ENCODE data around the gene TMEM270.

Gene TMEM270

GRCh38 chr7:73901231-73901822, 40.4 kb downstream of the TMEM270 start:
- H3K4me3 ChIP-seq (ENCODE audit: low read depth, low read length): no peak overlapping the region
- no peak overlapping the region for H2AFZ ChIP-seq (ENCODE audit: low read length, unreplicated experiment)
- no peak overlapping the region; the same call in 1 of the 2 replicates for H3K27ac ChIP-seq (ENCODE audit: low read depth, low read length)
- H3K36me3 ChIP-seq (ENCODE audit: insufficient read depth, low read length): no peaks in the 10 kb centered on the region
- no peaks in the 10 kb centered on the region for H3K79me2 ChIP-seq (ENCODE audit: control insufficient read depth, insufficient read depth, low read length, unreplicated experiment)
- H3K27me3 ChIP-seq (ENCODE audit: insufficient read depth, low read length): no peaks in the 10 kb centered on the region
- peaks cover 36% of the 10 kb centered on the region for H3K4me1 ChIP-seq (ENCODE audit: control insufficient read depth, insufficient read depth, low read length, unreplicated experiment)

- Histone ChIP-seq H3K4me1 (ENCODE audit: control insufficient read depth, insufficient read depth, low read length, unreplicated experiment) (peaks cover 29% of the 10 kb centered on the region), H3K79me2 (ENCODE audit: control insufficient read depth, insufficient read depth, low read length, unreplicated experiment) (no peaks in the 10 kb centered on the region), H3K36me3 (ENCODE audit: insufficient read depth, low read length) (no peaks in the 10 kb centered on the region), H3K27ac (ENCODE audit: low read depth, low read length) (no peak overlapping the region), H2AFZ (ENCODE audit: low read length, unreplicated experiment) (no peak overlapping the region), H3K4me3 (ENCODE audit: low read depth, low read length) (no peak overlapping the region), H3K27me3 (ENCODE audit: insufficient read depth, low read length) (no peaks in the 10 kb centered on the region)
Observed at GRCh38 chr7:73901823-73902597, 41.1 kb downstream of the TMEM270 start.

- Histone ChIP-seq H3K27ac (ENCODE audit: low read depth, low read length) (no peak overlapping the region), H3K4me3 (ENCODE audit: low read depth, low read length) (no peak overlapping the region), H3K4me1 (ENCODE audit: control insufficient read depth, insufficient read depth, low read length, unreplicated experiment) (peaks cover 27% of the 10 kb centered on the region), H2AFZ (ENCODE audit: low read length, unreplicated experiment) (no peak overlapping the region), H3K79me2 (ENCODE audit: control insufficient read depth, insufficient read depth, low read length, unreplicated experiment) (no peaks in the 10 kb centered on the region), H3K36me3 (ENCODE audit: insufficient read depth, low read length) (no peaks in the 10 kb centered on the region), H3K27me3 (ENCODE audit: insufficient read depth, low read length) (no peaks in the 10 kb centered on the region)
Observed at GRCh38 chr7:73903321-73904218, 42.6 kb downstream of the TMEM270 start.

GRCh38 chr7:73904219-73905137, 43.5 kb downstream of the TMEM270 start:
- H3K36me3 ChIP-seq (ENCODE audit: insufficient read depth, low read length): no peaks in the 10 kb centered on the region
- no peak overlapping the region for H3K4me3 ChIP-seq (ENCODE audit: low read depth, low read length)
- H3K79me2 ChIP-seq (ENCODE audit: control insufficient read depth, insufficient read depth, low read length, unreplicated experiment): no peaks in the 10 kb centered on the region
- H3K27ac ChIP-seq (ENCODE audit: low read depth, low read length): no peak overlapping the region
- no peaks in the 10 kb centered on the region for H3K27me3 ChIP-seq (ENCODE audit: insufficient read depth, low read length)
- peaks cover 23% of the 10 kb centered on the region for H3K4me1 ChIP-seq (ENCODE audit: control insufficient read depth, insufficient read depth, low read length, unreplicated experiment)
- H2AFZ ChIP-seq (ENCODE audit: low read length, unreplicated experiment): no peak overlapping the region

GRCh38 chr7:73905360-73905759, 44.4 kb downstream of the TMEM270 start:
- Histone ChIP-seq H3K4me3 (ENCODE audit: low read depth, low read length) (no peak overlapping the region), H3K36me3 (ENCODE audit: insufficient read depth, low read length) (no peaks in the 10 kb centered on the region), H3K4me1 (ENCODE audit: control insufficient read depth, insufficient read depth, low read length, unreplicated experiment) (peaks cover 14% of the 10 kb centered on the region), H2AFZ (ENCODE audit: low read length, unreplicated experiment) (no peak overlapping the region), H3K79me2 (ENCODE audit: control insufficient read depth, insufficient read depth, low read length, unreplicated experiment) (no peaks in the 10 kb centered on the region), H3K27ac (ENCODE audit: low read depth, low read length) (no peak overlapping the region), H3K27me3 (ENCODE audit: insufficient read depth, low read length) (no peaks in the 10 kb centered on the region)

- H2AFZ ChIP-seq (ENCODE audit: low read length, unreplicated experiment): no peak overlapping the region
- no peaks in the 10 kb centered on the region for H3K79me2 ChIP-seq (ENCODE audit: control insufficient read depth, insufficient read depth, low read length, unreplicated experiment)
- H3K36me3 ChIP-seq (ENCODE audit: insufficient read depth, low read length): no peaks in the 10 kb centered on the region
- no peak overlapping the region for H3K4me3 ChIP-seq (ENCODE audit: low read depth, low read length)
- no peaks in the 10 kb centered on the region for H3K27me3 ChIP-seq (ENCODE audit: insufficient read depth, low read length)
- H3K27ac ChIP-seq (ENCODE audit: low read depth, low read length): no peak overlapping the region
- H3K4me1 ChIP-seq (ENCODE audit: control insufficient read depth, insufficient read depth, low read length, unreplicated experiment): peaks cover 9% of the 10 kb centered on the region
Observed at GRCh38 chr7:73906874-73907273, 45.9 kb downstream of the TMEM270 start.

- Histone ChIP-seq H3K27me3 (ENCODE audit: insufficient read depth, low read length) (no peaks in the 10 kb centered on the region), H3K79me2 (ENCODE audit: control insufficient read depth, insufficient read depth, low read length, unreplicated experiment) (no peaks in the 10 kb centered on the region), H3K4me3 (ENCODE audit: low read depth, low read length) (no peak overlapping the region), H2AFZ (ENCODE audit: low read length, unreplicated experiment) (no peak overlapping the region), H3K36me3 (ENCODE audit: insufficient read depth, low read length) (no peaks in the 10 kb centered on the region), H3K27ac (ENCODE audit: low read depth, low read length) (no peak overlapping the region), H3K4me1 (ENCODE audit: control insufficient read depth, insufficient read depth, low read length, unreplicated experiment) (peaks cover 9% of the 10 kb centered on the region)
Observed at GRCh38 chr7:73907554-73908122, 46.7 kb downstream of the TMEM270 start.

GRCh38 chr7:73908123-73908611, 47.2 kb downstream of the TMEM270 start:
- Histone ChIP-seq H3K4me3 (ENCODE audit: low read depth, low read length) (no peak overlapping the region), H3K79me2 (ENCODE audit: control insufficient read depth, insufficient read depth, low read length, unreplicated experiment) (no peaks in the 10 kb centered on the region), H3K27ac (ENCODE audit: low read depth, low read length) (no peak overlapping the region), H3K27me3 (ENCODE audit: insufficient read depth, low read length) (no peaks in the 10 kb centered on the region), H2AFZ (ENCODE audit: low read length, unreplicated experiment) (no peak overlapping the region), H3K36me3 (ENCODE audit: insufficient read depth, low read length) (no peaks in the 10 kb centered on the region), H3K4me1 (ENCODE audit: control insufficient read depth, insufficient read depth, low read length, unreplicated experiment) (peaks cover 9% of the 10 kb centered on the region)

GRCh38 chr7:73909051-73909941, 48.3 kb downstream of the TMEM270 start:
- H3K36me3 ChIP-seq (ENCODE audit: insufficient read depth, low read length): no peaks in the 10 kb centered on the region
- no peaks in the 10 kb centered on the region for H3K27me3 ChIP-seq (ENCODE audit: insufficient read depth, low read length)
- no peak overlapping the region for H3K27ac ChIP-seq (ENCODE audit: low read depth, low read length)
- H3K79me2 ChIP-seq (ENCODE audit: control insufficient read depth, insufficient read depth, low read length, unreplicated experiment): no peaks in the 10 kb centered on the region
- H2AFZ ChIP-seq (ENCODE audit: low read length, unreplicated experiment): no peak overlapping the region
- no peak overlapping the region for H3K4me3 ChIP-seq (ENCODE audit: low read depth, low read length)
- peaks cover 9% of the 10 kb centered on the region for H3K4me1 ChIP-seq (ENCODE audit: control insufficient read depth, insufficient read depth, low read length, unreplicated experiment)
